ENCODE measurements around the gene EGFR. TPM values are rescaled to one million over a fixed set of nuclear protein-coding genes. Genes with fewer than 3 reads are reported as not detected.

The EGFR gene
- total RNA-seq, 1 donor from 2014 or later: 62.7 TPM

DNA sequence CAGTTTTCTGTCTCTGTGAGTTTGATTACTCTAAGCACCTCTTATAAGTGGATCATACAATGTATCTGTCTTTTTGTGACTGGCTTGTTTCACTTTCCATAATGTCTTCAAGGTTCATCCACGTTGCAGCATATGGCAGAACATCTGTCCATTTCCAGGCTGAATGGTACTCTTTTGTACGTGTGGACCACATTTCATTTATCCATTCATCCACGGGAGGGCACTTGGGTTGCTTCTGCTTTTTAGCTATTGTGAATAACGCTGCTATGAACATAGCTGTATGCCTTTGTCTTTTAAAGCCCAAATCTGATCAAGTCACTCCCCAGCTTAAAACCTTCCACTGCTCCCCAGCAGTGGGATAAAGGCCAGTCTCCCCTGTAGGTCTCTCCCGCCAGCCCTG lies 31.5 kb downstream of the EGFR start:
- Histone ChIP-seq H3K4me1 (peaks cover 43% of the 10 kb centered on the region), H3K27me3 (ENCODE audit: low read depth) (no peaks in the 10 kb centered on the region), H3K9me3 (no peaks in the 10 kb centered on the region), H3K36me3 (no peaks in the 10 kb centered on the region), H3K27ac (no peak overlapping the region), H3K4me3 (no peak overlapping the region)
- DNase-seq (no peak), ATAC-seq (no peak)
- intact Hi-C loops (cut with DNase I): no loop called here
- TF ChIP-seq, protein P1, sequence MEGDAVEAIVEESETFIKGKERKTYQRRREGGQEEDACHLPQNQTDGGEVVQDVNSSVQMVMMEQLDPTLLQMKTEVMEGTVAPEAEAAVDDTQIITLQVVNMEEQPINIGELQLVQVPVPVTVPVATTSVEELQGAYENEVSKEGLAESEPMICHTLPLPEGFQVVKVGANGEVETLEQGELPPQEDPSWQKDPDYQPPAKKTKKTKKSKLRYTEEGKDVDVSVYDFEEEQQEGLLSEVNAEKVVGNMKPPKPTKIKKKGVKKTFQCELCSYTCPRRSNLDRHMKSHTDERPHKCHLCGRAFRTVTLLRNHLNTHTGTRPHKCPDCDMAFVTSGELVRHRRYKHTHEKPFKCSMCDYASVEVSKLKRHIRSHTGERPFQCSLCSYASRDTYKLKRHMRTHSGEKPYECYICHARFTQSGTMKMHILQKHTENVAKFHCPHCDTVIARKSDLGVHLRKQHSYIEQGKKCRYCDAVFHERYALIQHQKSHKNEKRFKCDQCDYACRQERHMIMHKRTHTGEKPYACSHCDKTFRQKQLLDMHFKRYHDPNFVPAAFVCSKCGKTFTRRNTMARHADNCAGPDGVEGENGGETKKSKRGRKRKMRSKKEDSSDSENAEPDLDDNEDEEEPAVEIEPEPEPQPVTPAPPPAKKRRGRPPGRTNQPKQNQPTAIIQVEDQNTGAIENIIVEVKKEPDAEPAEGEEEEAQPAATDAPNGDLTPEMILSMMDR (IDR thresholded peaks at IDR 0.05): no peak

DNA sequence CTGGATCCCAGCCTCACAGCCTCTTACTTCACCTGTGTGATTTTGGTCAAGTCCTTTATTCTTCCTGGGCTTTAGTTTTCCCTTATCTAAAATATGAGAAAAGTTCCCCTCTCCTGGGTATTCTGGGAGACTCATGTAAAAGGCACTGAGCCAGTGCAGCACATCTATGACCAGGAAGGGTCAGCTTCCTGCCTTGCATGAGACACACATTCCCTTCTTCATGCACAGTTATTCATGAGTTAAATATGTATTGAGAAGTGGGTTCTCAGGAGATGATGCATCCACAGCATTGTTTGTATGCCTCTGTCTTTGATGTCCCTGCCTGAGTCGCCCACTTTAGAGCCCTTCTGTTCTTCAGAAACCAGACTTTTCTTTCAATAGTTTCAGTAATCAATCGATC lies 33.3 kb downstream of the EGFR start:
- intact Hi-C loops (cut with DNase I): no loop called here
- ATAC-seq (no peak), DNase-seq (no peak)
- Histone ChIP-seq H3K4me1 (peaks cover 38% of the 10 kb centered on the region), H3K4me3 (no peak overlapping the region), H3K27me3 (ENCODE audit: low read depth) (no peaks in the 10 kb centered on the region), H3K27ac (no peak overlapping the region), H3K9me3 (no peaks in the 10 kb centered on the region), H3K36me3 (no peaks in the 10 kb centered on the region)
- TF ChIP-seq, protein P1 (IDR thresholded peaks at IDR 0.05): no peak

DNA sequence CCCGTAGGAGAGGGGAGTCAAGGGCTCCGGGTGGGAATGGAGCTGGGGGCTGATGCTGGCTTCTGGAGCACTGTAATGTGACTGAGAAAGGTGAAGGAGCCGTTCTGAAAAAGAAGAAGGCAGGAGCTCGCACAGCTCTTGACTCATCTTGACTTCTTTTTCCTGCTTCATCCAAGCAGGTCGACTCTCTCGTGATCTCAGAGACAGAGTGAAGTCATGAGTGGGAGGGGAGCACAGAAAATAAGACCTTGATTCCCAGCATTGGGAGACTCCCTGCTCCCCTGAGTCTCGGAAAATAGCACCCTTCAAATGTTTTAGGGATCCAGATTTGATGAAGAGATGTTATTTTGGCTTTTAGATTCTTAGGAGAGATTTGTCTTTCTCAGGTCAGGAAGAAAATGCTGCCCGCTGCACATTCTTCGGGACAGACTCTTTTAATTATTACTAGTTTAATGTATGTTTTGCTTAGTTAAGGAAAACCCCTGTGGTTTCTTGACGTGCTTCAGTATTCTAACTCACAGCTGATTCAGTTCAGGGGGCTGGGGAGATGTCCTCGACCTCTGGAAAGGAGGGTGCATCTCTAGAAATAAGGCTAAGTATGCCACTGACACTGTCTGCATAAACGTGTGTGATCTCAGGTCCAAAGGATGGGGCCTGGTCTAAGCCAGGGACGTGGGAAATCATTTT lies 34.1 kb downstream of the EGFR start:
- Histone ChIP-seq H3K27me3 (ENCODE audit: low read depth) (no peaks in the 10 kb centered on the region), H3K4me1 (peaks cover 38% of the 10 kb centered on the region), H3K36me3 (no peaks in the 10 kb centered on the region), H3K4me3 (no peak overlapping the region), H3K27ac (no peak overlapping the region), H3K9me3 (no peaks in the 10 kb centered on the region)
- TF ChIP-seq, protein P1 (IDR thresholded peaks at IDR 0.05): no peak
- intact Hi-C loops (cut with DNase I): no loop called here
- ATAC-seq (no peak), DNase-seq (no peak)

DNA sequence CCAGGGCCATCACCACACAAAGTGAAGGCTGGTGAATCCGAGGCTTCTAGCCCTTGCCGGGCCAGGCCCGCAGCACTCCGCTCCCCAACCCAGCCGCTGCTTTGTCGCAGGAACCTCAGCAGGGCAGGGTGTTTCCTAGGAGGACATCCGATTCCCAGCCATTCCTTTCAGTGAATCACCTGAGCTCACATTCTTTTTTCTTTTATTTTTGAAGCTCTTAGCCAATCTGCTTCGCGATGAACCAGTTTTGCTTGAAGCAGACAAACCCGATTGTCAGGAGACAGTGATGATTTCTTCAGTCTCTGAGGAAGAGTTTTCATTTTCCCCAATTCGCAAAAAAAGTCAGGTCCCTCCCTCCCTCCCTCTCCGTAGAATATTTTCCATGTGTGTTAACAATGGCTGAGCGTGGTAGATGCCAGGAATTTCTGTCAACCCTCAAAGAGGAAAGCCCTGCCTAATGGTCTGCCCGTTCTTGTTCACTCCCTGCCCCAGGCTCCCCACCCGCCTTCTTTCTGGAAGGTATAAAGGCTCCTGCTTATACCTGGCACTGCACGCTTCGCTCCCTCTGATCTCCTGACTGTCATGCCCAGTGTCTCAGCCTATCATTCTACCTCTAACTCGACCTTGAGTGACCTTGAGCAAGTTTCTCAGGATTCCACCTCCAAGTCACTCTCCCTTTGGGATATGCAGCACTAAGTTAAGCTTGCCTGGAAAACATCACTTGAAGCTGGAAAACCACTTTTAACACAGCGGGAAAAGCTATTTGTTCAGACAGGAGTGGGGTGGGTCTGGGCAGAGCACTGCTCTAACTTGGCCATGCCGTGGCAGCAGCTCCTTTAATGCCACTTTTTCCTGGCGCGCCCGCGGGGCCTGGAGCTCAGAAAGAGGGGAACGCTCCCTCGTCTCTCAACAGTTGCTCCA lies 35.1 kb downstream of the EGFR start:
- intact Hi-C loops (cut with DNase I): no loop called here
- no peaks in the 10 kb centered on the region for H3K9me3 ChIP-seq
- H3K27ac ChIP-seq: no peak overlapping the region
- TF ChIP-seq, protein P1 (IDR thresholded peaks at IDR 0.05): no peak
- H3K4me1 ChIP-seq: peaks cover 30% of the 10 kb centered on the region
- H3K27me3 ChIP-seq (ENCODE audit: low read depth): no peaks in the 10 kb centered on the region
- no peak for DNase-seq
- no peak overlapping the region for H3K4me3 ChIP-seq
- H3K36me3 ChIP-seq: no peaks in the 10 kb centered on the region
- peak; percentile 41 to 58 for ATAC-seq

DNA sequence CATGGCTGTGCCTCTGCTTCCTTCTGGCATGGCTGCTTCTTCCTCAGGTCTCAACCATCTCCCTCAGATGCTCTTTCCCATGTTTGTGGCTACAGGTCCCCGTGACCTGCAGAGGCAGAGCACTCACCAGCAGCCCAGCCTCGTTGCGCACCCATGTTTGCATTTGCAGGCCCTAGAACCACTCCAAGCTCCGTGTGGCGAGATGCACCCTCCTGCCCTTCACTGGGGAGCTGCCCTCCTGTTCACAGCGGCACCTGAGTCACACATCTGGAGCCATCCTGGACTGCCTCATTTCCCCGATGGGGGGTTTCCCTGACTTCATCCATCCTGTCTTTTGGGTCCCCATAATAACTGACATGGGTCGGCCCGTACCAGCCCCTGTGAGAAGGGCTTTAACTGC lies 35.9 kb downstream of the EGFR start:
- Histone ChIP-seq H3K9me3 (no peaks in the 10 kb centered on the region), H3K36me3 (no peaks in the 10 kb centered on the region), H3K4me3 (no peak overlapping the region), H3K4me1 (peaks cover 29% of the 10 kb centered on the region), H3K27me3 (ENCODE audit: low read depth) (no peaks in the 10 kb centered on the region), H3K27ac (no peak overlapping the region)
- intact Hi-C loops (cut with DNase I): no loop called here
- DNase-seq (no peak), ATAC-seq (peak; percentile 54 to 57)
- TF ChIP-seq, protein P1 (IDR thresholded peaks at IDR 0.05): no peak
